Adipocyte (in vitro differentiated cells): Measurements from ENCODE around the gene FRS3.
A peak's percentile ranks its signal among the peaks of the same experiment; 100 is the strongest.

Experiments used
- DNase-seq: peaks from one replicate; pipeline ENCODE4 v3.0.0-alpha.2; 2015; ENCODE audit warnings: low read depth
- H3K27me3 ChIP-seq: replicated peaks from 2 replicates; pipeline ENCODE4 v1.7.0; 2013; ENCODE audit warnings: mild to moderate bottlenecking, low read length, moderate library complexity; ENCODE audit not compliant: control insufficient read depth, insufficient read depth
- H3K36me3 ChIP-seq: 2 replicates; pipeline ENCODE4 v1.7.0; 2013; ENCODE audit warnings: low read length, mild to moderate bottlenecking, moderate library complexity; ENCODE audit not compliant: control insufficient read depth, insufficient read depth, severe bottlenecking
- H3K4me1 ChIP-seq: 2 replicates; pipeline ENCODE4 v1.7.0; 2013; ENCODE audit warnings: mild to moderate bottlenecking, low read length, moderate library complexity; ENCODE audit not compliant: control insufficient read depth, insufficient read depth
- H3K4me3 ChIP-seq: 2 replicates; pipeline ENCODE4 v1.7.0; 2013; ENCODE audit warnings: mild to moderate bottlenecking, low read length, moderate library complexity
- H3K9ac ChIP-seq: 2 replicates; pipeline ENCODE4 v1.7.0; 2013; ENCODE audit warnings: mild to moderate bottlenecking, low read length, moderate library complexity
- H3K9me3 ChIP-seq: 2 replicates; pipeline ENCODE4 v1.7.0; 2013; ENCODE audit warnings: mild to moderate bottlenecking, low read length, moderate library complexity; ENCODE audit not compliant: control insufficient read depth

The FRS3 gene

DNA sequence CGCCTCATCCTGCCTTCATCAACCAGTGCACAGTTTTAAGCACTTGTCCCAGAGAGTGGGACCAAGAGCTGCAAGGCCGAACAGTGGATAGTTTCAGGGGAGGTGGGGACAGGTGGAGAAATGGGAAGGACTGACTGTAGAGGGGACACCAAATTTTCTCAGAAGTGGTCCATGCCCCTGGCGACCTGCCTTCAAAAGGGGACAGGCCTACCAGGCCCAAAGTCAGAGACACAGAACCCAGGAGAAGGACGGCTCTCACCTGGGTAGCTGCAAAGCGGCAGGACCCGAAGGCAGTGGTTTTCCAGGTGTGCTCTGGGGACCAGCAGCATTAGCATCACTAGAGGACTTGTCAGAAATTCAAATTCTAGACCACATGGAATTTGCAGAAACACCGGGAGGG is 50.1 kb downstream of the FRS3 start:
- Histone ChIP-seq H3K36me3 (no peaks in the 10 kb centered on the region), H3K27me3 (no peaks in the 10 kb centered on the region), H3K4me3 (no peak overlapping the region), H3K4me1 (peaks cover 37% of the 10 kb centered on the region), H3K9me3 (no peaks in the 10 kb centered on the region), H3K9ac (no peak overlapping the region)
- no peak for DNase-seq

DNA sequence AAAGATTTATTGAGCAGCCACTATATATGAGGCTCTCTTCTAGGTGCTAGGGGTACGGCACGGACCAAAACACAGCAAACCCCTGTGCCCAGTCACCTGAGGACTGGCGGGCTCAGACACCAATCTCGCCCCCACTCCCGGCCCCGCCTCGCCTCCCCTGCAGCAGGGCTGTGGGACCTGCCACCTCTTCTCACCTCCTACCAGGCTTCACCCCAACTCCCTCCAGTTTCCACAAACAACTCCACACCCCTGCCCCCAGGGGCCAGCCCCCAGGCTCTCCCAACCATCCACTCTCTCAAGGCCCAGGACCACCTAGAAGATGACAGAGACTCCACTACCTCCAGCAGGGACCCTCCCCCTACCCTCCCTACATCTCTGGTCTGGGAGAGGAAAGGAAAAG is 50.7 kb downstream of the FRS3 start:
- Histone ChIP-seq H3K4me1 (peaks cover 43% of the 10 kb centered on the region), H3K9ac (no peak overlapping the region), H3K27me3 (no peaks in the 10 kb centered on the region), H3K36me3 (no peaks in the 10 kb centered on the region), H3K9me3 (no peaks in the 10 kb centered on the region), H3K4me3 (no peak overlapping the region)
- DNase-seq, result no peak

- H3K4me1 ChIP-seq, result peaks cover 44% of the 10 kb centered on the region
- no peak overlapping the region for H3K9ac ChIP-seq
- no peak overlapping the region for H3K4me3 ChIP-seq
- no peaks in the 10 kb centered on the region for H3K9me3 ChIP-seq
- DNase-seq, result no peak
- H3K27me3 ChIP-seq, result no peaks in the 10 kb centered on the region
- no peaks in the 10 kb centered on the region for H3K36me3 ChIP-seq
Measured at GRCh38 chr6:41728073-41728936, 51.4 kb downstream of the FRS3 start.

GRCh38 chr6:41727705-41728072 is 52.0 kb downstream of the FRS3 start:
- Histone ChIP-seq H3K4me1 (peaks cover 42% of the 10 kb centered on the region), H3K36me3 (no peaks in the 10 kb centered on the region), H3K9ac (no peak overlapping the region), H3K4me3 (no peak overlapping the region), H3K9me3 (no peaks in the 10 kb centered on the region), H3K27me3 (no peaks in the 10 kb centered on the region)
- no peak for DNase-seq

DNA sequence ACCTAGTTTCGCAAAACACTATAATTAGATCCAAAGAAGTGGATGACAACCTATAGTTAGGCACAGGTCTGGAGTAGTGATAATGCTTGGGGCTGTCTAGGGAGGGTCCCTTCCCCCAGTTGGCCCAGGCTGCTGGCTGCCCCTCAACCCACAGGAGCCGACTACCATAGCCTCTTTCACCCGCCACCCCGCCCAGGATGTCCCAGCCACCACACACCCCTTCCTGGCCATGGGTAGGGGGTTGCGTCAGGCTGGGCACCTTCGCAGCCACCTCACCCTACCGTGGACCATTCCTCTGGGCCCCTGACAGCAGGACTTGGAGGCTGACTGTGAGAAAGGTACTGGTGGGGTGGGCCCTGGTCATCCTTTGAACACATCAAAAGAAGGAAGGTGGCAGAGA is 52.8 kb downstream of the FRS3 start:
- Histone ChIP-seq H3K9me3 (no peaks in the 10 kb centered on the region), H3K27me3 (no peaks in the 10 kb centered on the region), H3K9ac (no peak overlapping the region), H3K4me3 (no peak overlapping the region), H3K36me3 (no peaks in the 10 kb centered on the region), H3K4me1 (peaks cover 38% of the 10 kb centered on the region)
- no peak for DNase-seq

DNA sequence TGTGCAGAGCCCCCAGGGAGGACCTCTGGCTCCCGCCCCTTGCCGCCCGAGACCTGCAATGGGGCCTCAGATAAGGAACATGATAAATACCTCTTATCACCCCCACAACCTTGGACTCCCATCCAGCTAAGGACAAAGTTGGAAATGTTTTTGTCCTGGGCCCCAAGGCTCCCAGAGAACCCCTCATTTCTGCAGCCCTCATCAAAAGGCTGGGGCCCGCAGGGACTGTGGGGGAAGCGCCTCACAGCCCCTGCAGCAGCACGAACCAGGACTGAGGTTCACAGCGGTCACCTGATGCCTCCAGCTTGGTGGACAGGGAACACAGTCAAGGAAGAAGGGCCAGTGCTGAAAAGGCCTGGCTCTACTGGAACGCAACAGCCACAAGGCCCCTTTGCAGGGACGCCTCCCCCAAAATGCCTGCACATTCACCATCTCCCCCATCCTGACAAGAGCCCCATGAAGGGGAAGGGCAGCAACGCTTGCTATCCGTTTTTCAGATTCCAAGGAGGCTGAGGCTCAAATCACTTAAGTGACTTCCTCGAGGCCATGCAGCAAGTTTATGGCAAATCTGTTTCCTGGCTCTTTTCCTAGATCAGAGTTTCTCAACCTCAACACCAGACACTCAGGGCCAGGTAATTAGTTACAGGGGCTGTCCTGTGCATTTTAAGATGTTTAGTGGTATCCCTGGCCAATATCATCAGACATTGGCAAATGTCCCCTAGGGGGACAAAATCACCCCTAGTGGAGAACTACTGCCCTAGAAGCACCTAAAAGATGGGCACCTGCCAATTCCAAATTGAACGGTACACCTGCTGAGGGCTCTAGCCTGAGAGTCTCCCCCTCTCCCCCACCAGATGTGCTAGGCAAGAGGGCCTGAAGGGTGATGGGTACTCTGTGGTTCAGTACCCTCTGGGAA is 54.9 kb downstream of the FRS3 start:
- Histone ChIP-seq H3K9ac (no peak overlapping the region), H3K4me3 (no peak overlapping the region), H3K9me3 (no peaks in the 10 kb centered on the region), H3K27me3 (no peaks in the 10 kb centered on the region), H3K4me1 (peaks cover 26% of the 10 kb centered on the region), H3K36me3 (no peaks in the 10 kb centered on the region)
- peak; percentile 57 for DNase-seq

GRCh38 chr6:41724228-41724580 is 55.5 kb downstream of the FRS3 start:
- H3K27me3 ChIP-seq, result no peaks in the 10 kb centered on the region
- peaks cover 26% of the 10 kb centered on the region for H3K4me1 ChIP-seq
- no peaks in the 10 kb centered on the region for H3K36me3 ChIP-seq
- no peaks in the 10 kb centered on the region for H3K9me3 ChIP-seq
- H3K4me3 ChIP-seq, result no peak overlapping the region
- H3K9ac ChIP-seq, result no peak overlapping the region
- DNase-seq, result no peak

DNA sequence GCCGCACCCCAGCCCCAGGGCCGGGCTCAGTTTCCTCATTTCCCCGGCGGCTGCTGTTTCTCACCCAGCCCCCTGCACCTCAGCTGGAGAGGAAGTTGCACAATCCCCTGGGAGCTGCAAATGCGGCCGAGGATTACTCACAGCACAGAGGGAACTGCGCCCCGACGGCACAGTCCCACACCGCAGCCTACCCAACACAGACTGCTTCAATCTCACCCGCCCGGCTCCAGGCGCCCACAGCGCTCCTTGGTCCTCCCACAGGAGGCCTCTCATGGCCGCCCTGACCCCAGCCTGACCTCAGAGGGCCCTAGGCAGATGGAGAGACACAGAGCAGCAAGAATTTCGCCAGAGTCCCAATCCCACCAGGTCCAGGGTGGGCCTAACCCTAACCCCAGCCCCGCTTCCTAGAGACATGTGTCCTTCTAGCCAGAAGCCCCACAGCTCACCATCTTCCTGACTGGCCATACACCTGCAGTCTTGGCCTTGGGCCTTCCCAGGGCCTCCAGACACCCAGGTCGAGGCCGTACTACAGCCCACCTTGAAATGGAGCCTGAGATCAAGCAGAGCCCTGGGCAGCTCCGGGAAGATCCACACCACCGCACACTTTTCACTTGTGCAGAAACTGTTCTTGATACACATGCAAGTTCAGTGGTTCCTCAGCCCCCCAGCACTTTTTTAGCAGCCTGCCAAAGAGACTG is 56.0 kb downstream of the FRS3 start:
- no peak overlapping the region for H3K9ac ChIP-seq

DNA sequence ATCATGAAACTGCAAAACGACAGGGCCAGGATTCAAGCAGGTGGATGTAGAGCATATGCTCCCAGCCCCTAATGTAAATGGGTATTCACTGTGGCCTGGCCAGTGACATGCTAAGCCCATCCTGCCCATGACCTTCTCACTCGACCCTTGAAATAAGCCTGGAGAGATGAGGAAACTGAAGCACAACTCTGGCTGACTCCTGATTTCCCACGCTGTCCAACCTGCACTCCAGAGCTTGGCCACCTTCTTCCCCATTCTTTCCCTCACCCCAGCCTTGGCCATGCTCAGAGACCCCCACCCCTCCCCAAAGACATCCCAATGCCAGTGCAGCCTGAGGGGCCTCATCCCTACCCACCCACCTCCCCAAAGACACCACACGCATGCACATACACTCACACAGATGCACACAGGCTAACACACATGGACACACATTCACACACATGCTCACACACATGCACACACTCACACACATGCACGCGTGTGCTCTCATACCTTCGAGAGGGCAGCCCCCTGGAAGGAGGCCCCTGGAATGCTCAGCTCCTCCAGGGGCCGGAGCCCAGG is 56.7 kb downstream of the FRS3 start:
- peak; percentile 30 for DNase-seq
- Histone ChIP-seq H3K9me3 (no peaks in the 10 kb centered on the region), H3K4me1 (peaks cover 26% of the 10 kb centered on the region), H3K4me3 (no peak overlapping the region), H3K36me3 (no peaks in the 10 kb centered on the region), H3K9ac (no peak overlapping the region), H3K27me3 (no peaks in the 10 kb centered on the region)

More for the DNA sequence above, 56.0 kb downstream of the FRS3 start:
- Histone ChIP-seq H3K36me3 (no peaks in the 10 kb centered on the region), H3K27me3 (no peaks in the 10 kb centered on the region), H3K4me1 (peaks cover 26% of the 10 kb centered on the region), H3K9me3 (no peaks in the 10 kb centered on the region), H3K4me3 (no peak overlapping the region)
- DNase-seq, result peak; percentile 97

GRCh38 chr6:41721414-41721813 is 58.3 kb downstream of the FRS3 start:
- Histone ChIP-seq H3K4me1 (peaks cover 34% of the 10 kb centered on the region), H3K4me3 (no peak overlapping the region), H3K36me3 (no peaks in the 10 kb centered on the region), H3K9ac (no peak overlapping the region), H3K27me3 (no peaks in the 10 kb centered on the region), H3K9me3 (no peaks in the 10 kb centered on the region)
- DNase-seq, result no peak

GRCh38 chr6:41720783-41721182 is 58.9 kb downstream of the FRS3 start:
- Histone ChIP-seq H3K9ac (no peak overlapping the region), H3K4me1 (peaks cover 40% of the 10 kb centered on the region), H3K27me3 (no peaks in the 10 kb centered on the region), H3K36me3 (no peaks in the 10 kb centered on the region), H3K4me3 (no peak overlapping the region), H3K9me3 (no peaks in the 10 kb centered on the region)
- no peak for DNase-seq
